Sciatic nerve (tissue), 2 donors: ENCODE measurements around the gene KRTCAP2. TPM values are rescaled to one million over a fixed set of nuclear protein-coding genes. Genes with fewer than 3 reads are reported as not detected.
"Not testable (repeated sequence)": the region's sequence is repeated elsewhere in the genome, so short reads cannot be mapped to it uniquely, and the experiment has no call there.

Experiments
- ATAC-seq: fragments of 200-7000 bp; cut with Tn5 transposase; one replicate; pipeline ENCODE4 v1.9.1; 2020; ENCODE audit warnings: mild to moderate bottlenecking, moderate library complexity
- DNase-seq: peaks from one replicate; pipeline ENCODE4 v3.0.0-alpha.2; 2020; ENCODE audit warnings: low spot score
- intact Hi-C: fragments of 100-400 bp; cut with DNase I; formaldehyde crosslinking; loops from one replicate; pipeline ENCODE4 v1.14.2; 2022
- total RNA-seq: library from RNA; stranded (reverse); fragmentation: NEBNext Ultra II Directional; extraction: Animal tissue kit (Norgen Biotek cat#: 25700); gene quantifications from one replicate; pipeline ENCODE4 v1.2.1, GENCODE V29; 2021
- donor health status: DM: no; HTN: no; CAD: no.
- donor health status: DM: no; HTN: no; CAD: no.

KRTCAP2 gene
- total RNA-seq, 1 donor from 2014 or later = 162 TPM

DNA sequence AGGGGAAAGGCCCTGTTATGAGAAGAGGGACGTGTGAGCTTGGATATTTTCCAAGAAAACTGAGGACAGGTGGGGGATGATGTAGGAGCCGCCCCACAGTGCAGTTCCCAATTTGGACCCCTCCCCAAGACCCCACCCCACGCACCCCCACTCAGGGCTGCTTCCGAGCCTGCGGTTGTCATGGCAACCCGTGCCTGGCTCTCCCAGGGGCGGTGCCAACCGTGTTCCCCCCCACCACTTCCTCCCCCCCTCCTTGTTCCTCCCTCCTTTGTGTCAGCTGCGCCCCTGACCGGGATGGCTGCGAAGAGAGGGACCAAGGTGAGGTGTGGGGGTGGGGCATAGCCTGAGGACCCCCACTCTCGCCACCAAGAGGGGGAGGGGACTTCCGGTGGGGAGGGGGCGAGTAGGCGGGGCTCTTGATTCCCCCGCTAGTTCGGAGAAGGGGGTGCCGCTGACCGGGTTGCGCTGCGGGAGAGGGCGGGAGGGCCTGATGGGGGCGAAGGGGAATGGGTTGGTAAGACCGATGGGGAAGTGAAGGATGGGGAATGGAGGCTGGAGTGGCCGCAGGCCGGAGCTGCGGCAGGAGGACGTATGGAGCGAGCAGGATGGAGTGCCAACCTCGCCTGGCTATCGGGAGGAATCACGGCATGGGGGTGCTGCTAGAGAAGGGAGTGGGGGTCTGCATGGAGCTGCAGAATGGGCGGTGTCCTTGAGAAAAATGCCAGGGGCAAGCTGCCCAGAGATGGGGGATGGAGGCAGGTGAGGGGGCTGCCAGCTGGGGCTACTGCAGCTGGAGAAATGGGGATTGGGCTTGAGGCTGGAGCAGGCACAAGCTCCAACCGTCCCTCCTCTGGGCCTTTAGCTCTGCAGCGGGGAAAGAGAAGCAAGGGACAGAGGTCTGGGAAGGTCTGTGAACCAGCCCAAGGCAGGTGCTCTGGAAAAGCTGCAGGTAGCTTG, 1.5 kb upstream of the KRTCAP2 start:
- ATAC-seq (peak; percentile 2), DNase-seq (peak; percentile 74)
- intact Hi-C loops = loop anchor here (5.0 to 10.0 kb wide), 2 partner anchors 50 to 197 kb away; partner anchors contain the start of gene EFNA1

DNA sequence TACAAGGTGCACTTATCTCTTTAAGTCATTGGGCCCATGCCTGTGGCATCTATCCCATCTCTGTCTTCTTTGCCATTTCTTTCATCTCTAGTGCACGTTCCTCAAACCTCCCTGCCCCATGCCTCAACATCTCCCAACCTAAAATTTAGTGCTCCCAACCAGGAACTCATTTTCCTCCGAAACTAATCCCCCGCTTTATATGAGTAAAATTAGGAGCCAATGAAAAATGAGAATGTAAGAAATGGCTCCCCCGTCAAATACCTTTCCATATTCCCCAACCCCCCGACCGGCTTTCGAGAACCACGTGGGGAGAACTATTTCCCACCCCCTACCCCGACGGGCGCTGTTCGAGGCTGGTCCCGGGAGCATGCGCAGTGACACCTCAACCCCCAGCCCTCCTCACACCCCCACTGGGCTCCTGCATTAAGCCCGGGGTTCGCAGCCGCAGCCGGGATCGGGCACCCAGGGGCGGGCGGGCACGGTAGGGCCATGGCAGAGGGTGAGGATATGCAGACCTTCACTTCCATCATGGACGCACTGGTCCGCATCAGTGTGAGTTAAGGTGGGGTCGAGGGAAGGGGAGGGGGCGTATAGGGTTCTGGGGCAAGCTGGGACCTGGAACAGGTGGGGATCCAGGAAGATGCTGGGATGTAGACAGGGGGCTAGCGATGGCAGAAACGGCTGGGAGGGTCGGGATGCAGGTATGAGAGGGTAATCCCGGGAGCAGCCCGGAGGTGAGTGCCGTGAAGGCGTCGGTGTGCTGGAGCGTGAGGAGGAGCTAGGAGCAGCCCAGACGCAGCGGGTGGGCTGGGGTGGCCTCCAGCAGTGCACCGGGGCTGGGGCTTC, 597 bp upstream of the KRTCAP2 start, which contains the start of gene TRIM46:
Gene TRIM46, plus strand, starts transcription at position 372 of the 846 bp plus-strand sequence. Its CDS starts 118 bp downstream, at position 490.
- ATAC-seq (peak; percentile 7), DNase-seq (peak; percentile 74)
- intact Hi-C loops = loop anchor here (5.0 to 10.0 kb wide), 2 partner anchors 49 to 196 kb away; partner anchors contain the start of gene EFNA1

DNA sequence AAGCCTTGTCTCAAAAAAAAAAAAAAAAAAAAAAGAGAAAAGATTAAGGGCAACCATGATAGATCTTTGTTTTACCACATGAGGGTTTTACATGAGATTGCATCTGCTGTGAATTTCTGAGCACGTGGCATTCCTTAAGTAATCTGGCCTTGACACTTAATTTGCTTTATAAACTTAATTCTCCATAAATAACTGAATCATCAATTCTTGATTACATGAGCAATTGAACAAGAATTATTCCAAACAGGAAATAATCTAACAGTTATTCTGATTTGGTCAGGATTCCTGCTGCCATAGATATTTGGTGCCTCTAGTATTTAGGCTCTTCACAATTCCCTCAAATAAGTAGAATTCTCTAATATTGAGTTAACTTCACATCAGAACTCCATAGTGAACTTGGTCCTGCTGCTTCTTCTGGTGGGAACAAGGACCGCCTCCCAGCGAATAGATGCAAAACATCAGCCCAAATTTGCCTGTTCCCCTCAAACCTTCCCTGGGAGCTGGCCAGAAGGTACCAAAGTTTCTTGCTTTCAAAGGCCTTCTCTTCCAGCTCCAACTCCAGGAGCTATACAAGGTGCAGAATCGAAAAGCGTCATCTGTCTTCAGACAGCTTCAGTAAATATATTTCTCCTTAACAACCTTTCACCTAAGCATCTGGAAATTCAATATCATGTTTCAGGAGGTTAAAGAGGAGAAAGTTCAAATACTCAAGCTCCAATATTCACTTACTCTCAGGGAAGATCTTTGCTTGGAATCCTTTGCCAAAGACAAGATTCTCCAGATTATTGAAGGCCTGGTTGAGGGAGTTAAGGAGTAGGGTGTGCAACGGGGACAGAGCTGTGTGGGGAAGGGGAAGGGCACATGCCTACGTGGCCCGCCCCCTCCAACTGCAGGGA, 1.0 kb downstream of the KRTCAP2 start:
- ATAC-seq (no peak), DNase-seq (peak; percentile 34)
- intact Hi-C loops = loop anchor here (5.0 to 10.0 kb wide), 2 partner anchors 47 to 195 kb away; partner anchors contain the start of gene EFNA1

DNA sequence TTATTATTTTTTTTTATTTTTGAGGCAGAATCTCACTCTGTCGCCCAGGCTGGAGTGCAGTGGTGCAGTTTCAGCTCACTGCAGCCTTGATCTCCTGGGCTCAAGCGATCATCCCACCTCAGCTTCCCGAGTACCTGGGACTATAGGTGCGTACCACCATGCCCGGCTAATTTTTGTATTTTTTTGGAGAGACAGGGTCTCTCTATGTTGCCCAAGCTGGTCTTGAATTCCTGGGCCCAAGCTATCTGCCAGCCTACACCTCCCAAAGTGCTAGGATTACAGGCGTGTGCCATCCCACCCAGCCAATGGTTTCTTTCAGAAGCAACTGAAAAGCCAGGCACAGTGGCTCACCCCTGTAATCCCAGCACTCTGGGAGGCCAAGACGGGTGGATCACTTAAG, 2.3 kb downstream of the KRTCAP2 start:
- DNase-seq = peak; percentile 10
- no peak for ATAC-seq
- intact Hi-C loops = loop anchor here (5.0 to 10.0 kb wide), 2 partner anchors 46 to 194 kb away; partner anchors contain the start of gene EFNA1

DNA sequence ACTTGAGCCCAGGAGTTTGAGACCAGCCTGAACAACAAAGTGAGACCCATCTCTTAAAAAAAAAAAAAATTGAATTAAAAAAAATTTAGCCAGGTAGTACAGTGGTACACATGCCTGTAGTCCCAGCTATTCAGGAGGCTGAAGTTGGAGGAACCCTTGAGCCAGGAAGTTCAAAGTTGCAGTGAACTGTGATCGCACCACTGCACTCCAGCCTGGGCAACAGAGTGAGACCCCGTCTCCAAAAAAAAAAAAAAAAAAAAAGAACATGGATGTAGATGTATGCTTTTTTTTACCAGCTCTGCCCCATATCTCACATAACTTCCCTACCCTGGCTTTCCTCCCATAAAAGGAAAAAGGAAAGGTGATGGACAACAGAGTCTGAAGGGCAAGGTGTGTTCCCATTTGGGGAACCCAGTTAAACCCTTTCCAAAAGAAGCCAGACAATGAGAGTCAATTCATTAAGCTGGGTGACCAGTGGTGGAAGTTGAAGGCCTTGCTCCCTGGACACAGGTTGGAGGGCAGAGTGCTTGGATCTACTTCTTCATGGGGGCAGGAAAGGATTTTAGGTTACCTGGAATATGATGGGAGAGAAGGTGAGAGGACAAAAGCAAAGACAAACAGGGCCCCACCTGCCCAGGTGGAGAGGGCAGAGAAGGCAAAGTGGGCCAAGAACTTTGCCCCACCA, 2.9 kb downstream of the KRTCAP2 start:
- peak; percentile 21 for DNase-seq
- intact Hi-C loops = loop anchor here (5.0 to 10.0 kb wide), 2 partner anchors 45 to 193 kb away; partner anchors contain the start of gene EFNA1
- no peak for ATAC-seq

DNA sequence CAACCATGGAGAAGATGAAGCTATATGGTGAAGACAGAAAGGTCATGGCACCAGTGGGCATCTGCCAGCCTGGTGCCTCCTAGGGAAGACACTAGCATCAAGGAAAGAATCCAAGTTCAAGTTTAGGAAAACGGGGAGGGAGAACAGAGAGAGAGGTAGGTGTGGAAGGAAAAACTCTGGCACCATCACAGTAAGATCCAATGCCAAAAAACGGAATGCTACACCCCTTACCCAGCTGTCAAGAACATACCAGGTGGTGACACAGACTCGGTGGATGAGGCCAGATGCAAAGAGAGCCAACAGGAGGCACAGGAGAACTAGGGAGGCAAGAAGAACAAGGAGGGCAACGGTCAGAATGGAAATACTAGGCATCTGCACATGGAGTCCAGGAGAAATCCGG, 3.6 kb downstream of the KRTCAP2 start:
- no peak for ATAC-seq
- peak; percentile 15 for DNase-seq
- intact Hi-C loops = loop anchor here (5.0 kb wide), 1 partner anchor 77 kb away; no protein-coding TSS in a partner anchor

DNA sequence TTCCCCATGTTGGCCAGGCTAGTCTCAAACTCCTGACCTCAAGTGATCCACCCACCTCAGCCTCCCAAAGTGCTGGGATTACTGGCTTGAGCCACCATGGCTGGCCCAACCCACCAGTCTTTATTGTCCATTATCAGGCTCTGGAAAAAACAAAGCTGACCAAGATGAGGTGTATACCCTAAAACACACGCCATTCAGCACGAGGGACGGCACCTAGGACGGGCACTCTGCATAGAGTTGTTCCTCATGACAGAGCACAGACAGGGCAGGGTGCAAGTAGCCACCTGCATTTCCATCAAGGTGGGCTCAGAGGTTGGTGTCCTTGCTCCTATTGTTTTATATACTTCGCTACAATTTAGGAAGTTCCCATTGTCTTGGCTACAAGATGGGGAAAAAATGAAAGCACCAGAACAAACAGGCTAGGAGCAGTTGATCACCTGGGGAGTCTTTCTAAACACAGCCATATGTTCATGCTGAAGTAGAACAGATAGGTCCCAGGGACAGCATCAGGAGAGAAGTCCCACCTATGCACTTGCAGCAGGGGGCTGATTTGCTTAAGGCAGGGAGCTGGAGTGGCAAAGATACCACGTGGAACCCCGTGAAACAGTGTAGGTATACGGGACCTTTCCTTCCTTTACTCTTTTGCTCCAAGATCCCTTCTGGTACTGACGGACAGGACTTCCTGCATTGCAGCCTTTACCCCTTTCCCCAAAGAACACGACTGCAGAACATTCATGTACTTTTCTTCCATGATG, 4.5 kb downstream of the KRTCAP2 start:
- intact Hi-C loops = loop anchor here (5.0 kb wide), 1 partner anchor 76 kb away; no protein-coding TSS in a partner anchor
- no peak for DNase-seq

DNA sequence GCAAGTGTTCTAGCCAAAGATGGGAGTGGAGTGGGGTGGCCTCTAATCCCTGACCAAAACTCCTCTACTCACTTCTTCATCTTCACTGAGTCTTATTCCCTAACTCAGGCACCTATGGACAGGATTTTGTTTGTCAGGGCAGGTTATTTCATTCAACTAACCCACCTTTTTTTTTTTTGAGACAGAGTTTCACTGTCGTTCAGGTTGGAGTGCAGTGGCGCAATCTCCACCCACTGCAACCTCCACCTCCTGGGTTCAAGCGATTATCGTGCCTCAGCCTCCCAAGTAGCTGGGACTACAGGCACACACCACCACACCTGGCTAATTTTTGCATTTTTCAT, 5.0 kb downstream of the KRTCAP2 start:
- DNase-seq, ATAC-seq: not testable (repeated sequence)
- intact Hi-C loops = loop anchor here (5.0 kb wide), 1 partner anchor 76 kb away; no protein-coding TSS in a partner anchor

More for the DNA sequence above, 4.5 kb downstream of the KRTCAP2 start:
- ATAC-seq = no peak

DNA sequence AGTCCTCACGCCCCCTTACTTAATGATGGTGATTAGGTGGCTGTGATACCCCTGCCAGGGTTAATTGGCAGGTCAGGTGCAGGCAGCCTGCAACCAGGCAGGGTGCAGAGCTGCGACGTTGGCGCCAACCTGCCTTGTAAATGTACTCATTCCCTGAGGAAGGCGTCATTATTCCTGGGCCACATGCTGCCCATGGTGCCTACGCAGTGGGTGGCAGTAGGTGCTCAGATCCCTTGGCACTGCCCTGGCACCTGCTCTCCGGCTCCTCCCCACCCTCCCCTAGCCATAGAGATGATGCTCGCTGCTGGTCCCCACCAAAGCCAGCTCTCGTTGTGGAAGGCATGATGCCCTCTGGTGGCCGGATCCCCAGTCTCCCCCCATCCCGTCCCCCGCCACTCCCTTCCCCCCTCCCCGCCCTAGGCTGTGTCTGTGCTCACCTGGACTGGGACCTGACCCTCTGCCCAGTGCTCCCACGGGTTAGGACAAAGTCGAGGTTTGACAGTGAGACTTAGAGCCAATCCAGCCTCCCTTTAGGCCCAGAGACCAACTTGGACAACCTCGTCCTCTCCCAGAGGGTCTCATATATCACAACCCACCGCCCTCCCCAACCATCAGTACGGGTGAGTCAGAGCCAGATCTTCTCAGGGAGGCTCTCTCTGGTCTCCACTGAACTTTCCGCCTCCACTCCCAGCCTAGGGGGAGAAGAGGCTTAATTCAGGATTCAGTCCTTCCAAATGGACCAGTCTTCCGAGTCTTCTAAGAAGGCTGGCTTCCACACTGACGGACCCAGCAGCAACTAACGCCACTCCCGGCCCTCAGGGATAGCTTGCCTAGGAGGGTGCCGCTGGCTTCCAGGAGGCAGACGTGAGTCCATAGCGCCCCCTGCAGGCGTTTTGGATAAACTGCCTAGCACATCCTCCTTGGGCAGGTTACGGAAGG, 5.7 kb downstream of the KRTCAP2 start:
- ATAC-seq (peak; percentile 85), DNase-seq (peak; percentile 95)
- intact Hi-C loops = loop anchor here (5.0 kb wide), 1 partner anchor 75 kb away; no protein-coding TSS in a partner anchor

DNA sequence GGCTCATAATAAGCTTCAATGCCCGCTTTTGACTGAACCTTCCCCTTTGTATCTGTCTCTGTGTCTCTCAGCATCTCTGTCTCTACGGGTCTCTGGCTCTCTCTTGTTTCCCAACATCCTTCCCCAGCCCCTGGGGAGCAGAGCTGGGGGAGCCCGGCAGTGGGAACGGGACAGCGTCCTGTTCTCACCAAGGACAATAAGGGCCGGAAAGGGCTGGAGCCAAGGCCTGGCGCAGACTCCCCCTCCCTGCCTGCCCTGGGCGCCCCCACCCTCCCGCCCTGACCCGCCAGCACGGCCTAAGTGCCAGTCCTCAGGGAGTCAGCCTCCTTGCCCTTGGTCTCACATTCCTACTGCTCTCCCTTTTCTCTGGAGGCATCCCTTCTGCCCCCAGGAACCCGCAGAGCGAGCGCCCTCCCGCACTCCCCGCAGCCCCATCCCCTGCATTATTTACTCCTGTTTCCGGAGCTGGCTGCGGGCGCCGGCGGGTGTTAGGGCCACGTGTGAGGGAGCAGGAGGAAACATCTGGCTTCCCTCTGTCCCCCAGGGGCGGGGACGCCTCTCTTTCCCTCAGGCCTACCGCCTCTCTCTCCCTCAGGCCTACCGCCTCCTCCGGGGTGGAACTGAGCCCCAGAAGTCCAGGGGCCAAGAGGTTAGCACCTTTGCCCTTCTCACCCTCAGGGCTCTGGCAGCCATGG, 6.5 kb downstream of the KRTCAP2 start:
- peak; percentile 79 for ATAC-seq
- intact Hi-C loops = loop anchor here (5.0 kb wide), 1 partner anchor 74 kb away; no protein-coding TSS in a partner anchor
- DNase-seq = peak; percentile 74

DNA sequence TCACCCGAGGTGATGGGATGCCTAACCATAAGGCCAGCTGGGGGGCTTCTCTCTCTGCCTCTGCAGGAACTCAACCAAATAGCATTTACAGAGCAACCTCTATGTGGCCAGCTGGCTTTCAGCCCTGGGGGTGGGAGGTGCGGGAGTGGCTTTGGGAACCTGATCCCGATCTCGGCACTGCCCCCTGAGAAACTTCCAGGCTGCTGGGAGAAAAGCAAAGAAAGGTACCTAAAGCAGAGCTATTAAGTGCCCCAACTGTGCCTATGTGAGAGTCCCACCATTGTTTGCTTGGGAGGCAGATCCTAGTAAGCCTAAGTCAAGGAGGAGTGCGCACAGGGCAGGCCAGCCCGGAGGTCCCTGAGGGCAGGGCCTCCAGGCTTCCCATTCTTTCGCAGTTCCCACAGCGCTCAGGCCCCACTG, 7.0 kb downstream of the KRTCAP2 start:
- intact Hi-C loops = loop anchor here (5.0 kb wide), 1 partner anchor 74 kb away; no protein-coding TSS in a partner anchor
- DNase-seq (no peak), ATAC-seq (no peak)

DNA sequence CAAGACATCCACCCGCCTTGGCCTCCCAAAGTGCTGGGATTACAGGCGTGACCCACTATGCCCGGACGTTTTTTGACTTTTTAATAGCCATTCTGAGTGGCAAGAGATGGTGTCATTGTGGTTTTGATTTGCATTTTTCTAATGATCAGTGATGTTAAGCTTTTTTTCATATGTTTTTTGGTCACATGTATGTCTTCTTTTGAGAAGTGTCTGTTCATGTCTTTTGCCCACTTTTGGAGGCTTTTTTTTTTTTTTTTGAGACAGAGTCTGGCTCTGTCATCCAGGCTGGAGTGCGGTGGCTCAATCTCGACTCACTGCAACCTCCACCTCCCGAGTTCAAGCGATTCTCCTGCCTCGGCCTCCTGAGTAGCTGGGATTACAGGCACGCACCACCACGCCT, 8.5 kb downstream of the KRTCAP2 start:
- ATAC-seq, DNase-seq: not testable (repeated sequence)
- intact Hi-C loops = loop anchor here (5.0 kb wide), 1 partner anchor 72 kb away; no protein-coding TSS in a partner anchor

DNA sequence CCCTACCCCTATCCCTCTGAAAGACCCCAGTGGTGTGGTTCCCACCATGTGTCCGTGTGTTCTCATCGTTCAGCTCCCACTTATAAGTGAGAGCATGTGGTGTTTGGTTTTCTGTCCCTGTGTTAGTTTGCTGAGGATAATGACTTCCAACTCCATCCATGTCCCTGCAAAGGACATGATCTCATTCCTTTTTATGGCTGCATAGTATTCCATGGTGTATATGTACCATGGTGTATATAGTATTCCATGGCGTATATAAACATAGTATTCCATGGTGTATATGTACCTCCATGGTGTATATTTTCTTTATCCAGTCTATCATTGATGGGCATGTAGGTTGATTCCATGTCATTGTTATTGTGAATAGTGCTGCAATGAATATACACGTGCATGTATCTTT, 9.3 kb downstream of the KRTCAP2 start:
- intact Hi-C loops, ATAC-seq, DNase-seq: not testable (repeated sequence)

DNA sequence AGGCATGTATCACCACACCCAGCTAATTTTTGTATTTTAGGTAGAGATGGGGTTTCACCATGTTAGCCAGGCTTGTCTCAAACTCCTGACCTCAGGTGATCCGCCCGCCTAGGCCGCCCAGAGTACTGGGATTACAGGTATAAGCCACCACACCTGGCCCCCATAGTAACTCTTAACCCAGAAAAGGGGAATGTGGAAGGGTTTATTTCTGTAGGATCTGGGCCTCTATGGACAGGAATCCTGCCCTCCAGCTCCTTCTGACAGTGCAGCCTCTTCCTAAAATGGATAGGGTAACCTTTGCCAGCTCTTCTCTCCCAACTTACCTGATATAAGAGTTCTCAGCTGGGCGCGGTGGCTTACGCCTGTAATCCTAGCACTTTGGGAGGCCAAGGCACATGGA, 10.5 kb downstream of the KRTCAP2 start:
- ATAC-seq, DNase-seq, intact Hi-C loops: not testable (repeated sequence)

DNA sequence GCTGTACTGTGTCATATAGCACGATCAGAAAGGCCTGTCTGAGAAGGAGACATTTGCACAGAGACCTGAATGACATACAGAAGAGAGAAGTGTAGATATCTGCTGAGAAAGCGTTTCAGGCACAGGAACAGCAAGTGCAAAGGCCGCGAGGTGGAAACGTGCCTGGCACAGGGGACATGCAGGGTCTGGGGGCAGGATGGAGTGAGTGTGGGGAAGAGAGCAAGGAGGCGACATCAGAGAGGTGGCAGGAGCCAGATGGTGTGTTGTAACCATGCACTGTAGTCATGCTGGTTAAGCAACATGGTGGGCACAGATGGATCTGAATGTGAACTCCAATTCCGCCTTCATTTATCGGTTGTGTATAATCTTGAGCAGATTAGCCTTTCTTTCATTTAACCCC, 13.0 kb downstream of the KRTCAP2 start:
- no peak for DNase-seq
- intact Hi-C loops = no loop called here
- ATAC-seq = no peak
